HG03439 (cell line): ENCODE results near the gene IMP4.

Experiments
- ATAC-seq: cut with Tn5 transposase; IDR thresholded peaks from one replicate; pipeline ENCODE4 v1.9.1; 2021; ENCODE audit warnings: mild to moderate bottlenecking, moderate library complexity; ENCODE audit not compliant: unreplicated experiment

Gene IMP4

DNA sequence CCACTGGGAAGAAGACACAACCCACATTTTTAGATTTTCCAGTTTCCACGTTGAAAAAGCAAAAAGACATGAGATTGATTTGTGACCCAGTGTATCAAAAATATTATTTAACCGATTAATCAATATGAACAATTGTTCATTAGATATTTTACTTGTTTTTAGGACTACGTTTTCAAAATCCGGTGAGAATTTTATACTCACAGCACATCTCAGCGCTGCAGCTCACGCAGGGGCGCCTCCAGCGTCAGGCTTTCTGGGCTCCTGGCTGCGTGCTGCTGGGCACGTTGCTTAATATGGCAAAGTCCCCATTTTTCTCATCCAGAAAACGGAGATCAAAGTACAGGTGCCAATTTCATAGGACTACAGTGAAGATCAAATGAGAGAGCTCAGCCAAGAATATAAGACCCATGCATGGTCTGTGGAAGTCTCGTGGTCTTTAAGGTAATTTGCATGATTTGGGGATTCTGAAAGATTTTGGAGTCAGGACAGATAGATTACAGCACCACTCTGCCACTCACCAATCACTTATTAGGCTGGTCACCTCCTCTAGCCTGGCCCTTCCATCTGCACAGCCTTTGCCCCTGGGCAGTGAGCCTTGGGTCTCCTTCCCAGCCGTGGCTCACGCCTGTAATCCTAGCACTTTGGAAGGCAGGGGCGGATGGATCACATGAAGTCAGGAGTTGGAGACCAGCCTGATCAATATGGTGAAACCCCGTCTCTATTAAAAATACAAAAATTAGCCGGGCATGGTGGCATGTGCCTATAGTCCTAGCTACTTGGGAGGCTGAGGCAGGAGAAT lies 49.4 kb downstream of the IMP4 start:
- ATAC-seq: no peak

GRCh38 chr2:130393318-130393910 lies 50.7 kb downstream of the IMP4 start:
- no peak for ATAC-seq
